Liver (tissue), 3 donors: ENCODE results near the gene CCL25.

ENCODE experiments used
- CTCF ChIP-seq: fragments of 150-350 bp; IDR thresholded peaks from 2 replicates; pipeline ENCODE4 v1.5.1; 2017; ENCODE audit warnings: improper control_type of control experiment, low read depth, low read length; ENCODE audit not compliant: missing input control
- FOXA1 ChIP-seq: IDR thresholded peaks from 2 replicates; pipeline ENCODE4 v1.6.1; 2016; ENCODE audit warnings: antibody characterized with exemption
- GABPA ChIP-seq, 2 donors: IDR thresholded peaks in 1 of 2; conservative IDR thresholded peaks in 1 of 2; 2 replicates each; pipeline ENCODE4 v1.6.1; 2016; ENCODE audit warnings: antibody characterized with exemption in 2 of 2, mild to moderate bottlenecking in 1 of 2, moderate library complexity in 1 of 2
- HNF4G ChIP-seq: IDR thresholded peaks from 2 replicates; pipeline ENCODE4 v1.6.1; 2016; ENCODE audit warnings: antibody characterized with exemption
- JUND ChIP-seq, 2 donors: IDR thresholded peaks; 2 replicates each; pipeline ENCODE4 v1.6.1; 2016; ENCODE audit warnings: antibody characterized with exemption in 2 of 2
- MAX ChIP-seq: IDR thresholded peaks from 2 replicates; pipeline ENCODE4 v1.6.1; 2016; ENCODE audit warnings: antibody characterized with exemption
- NR2F2 ChIP-seq: IDR thresholded peaks from 2 replicates; pipeline ENCODE4 v1.6.1; 2016; ENCODE audit warnings: antibody characterized with exemption
- RAD21 ChIP-seq, 2 donors: IDR thresholded peaks; 2 replicates each; pipeline ENCODE4 v1.6.1; 2016; ENCODE audit warnings: antibody characterized with exemption in 2 of 2, mild to moderate bottlenecking in 2 of 2
- RXRA ChIP-seq, 2 donors: IDR thresholded peaks; 2 replicates each; pipeline ENCODE4 v1.6.1; 2017 to 2018; ENCODE audit warnings: antibody characterized with exemption in 2 of 2, mild to moderate bottlenecking in 1 of 2
- TAF1 ChIP-seq: conservative IDR thresholded peaks from 2 replicates; pipeline ENCODE4 v1.6.1; 2016; ENCODE audit warnings: antibody characterized with exemption, mild to moderate bottlenecking
- YY1 ChIP-seq: IDR thresholded peaks from 2 replicates; pipeline ENCODE4 v1.6.1; 2016; ENCODE audit warnings: antibody characterized with exemption, mild to moderate bottlenecking
- donor health status: healthy.
- donor health status: healthy.

GRCh38 chr19:8023371-8023770 is 29.2 kb upstream of the CCL25 start:
- no peak for TF ChIP-seq CTCF
- no peak for TF ChIP-seq NR2F2
- no peak for TF ChIP-seq HNF4G
- TF ChIP-seq GABPA (IDR thresholded peaks at IDR 0.05 in 1 of 2, conservative IDR thresholded peaks at IDR 0.05 in 1 of 2): no peak
- no peak for TF ChIP-seq MAX
- no peak for TF ChIP-seq JUND (IDR thresholded peaks at IDR 0.05)
- no peak for TF ChIP-seq RAD21 (IDR thresholded peaks at IDR 0.05)
- TF ChIP-seq FOXA1: no peak
- no peak for TF ChIP-seq YY1
- TF ChIP-seq RXRA (IDR thresholded peaks at IDR 0.05): no peak
- no peak for TF ChIP-seq TAF1
